ENCODE data around the gene DEFB114.

GRCh38 chr6:49980898-49981297 is 16.9 kb upstream of the DEFB114 start:
- TF ChIP-seq POLR2AphosphoS5 (IDR thresholded peaks at IDR 0.05) (no peak), POLR2A (IDR thresholded peaks at IDR 0.05) (no peak)
- TF ChIP-seq, protein P1, sequence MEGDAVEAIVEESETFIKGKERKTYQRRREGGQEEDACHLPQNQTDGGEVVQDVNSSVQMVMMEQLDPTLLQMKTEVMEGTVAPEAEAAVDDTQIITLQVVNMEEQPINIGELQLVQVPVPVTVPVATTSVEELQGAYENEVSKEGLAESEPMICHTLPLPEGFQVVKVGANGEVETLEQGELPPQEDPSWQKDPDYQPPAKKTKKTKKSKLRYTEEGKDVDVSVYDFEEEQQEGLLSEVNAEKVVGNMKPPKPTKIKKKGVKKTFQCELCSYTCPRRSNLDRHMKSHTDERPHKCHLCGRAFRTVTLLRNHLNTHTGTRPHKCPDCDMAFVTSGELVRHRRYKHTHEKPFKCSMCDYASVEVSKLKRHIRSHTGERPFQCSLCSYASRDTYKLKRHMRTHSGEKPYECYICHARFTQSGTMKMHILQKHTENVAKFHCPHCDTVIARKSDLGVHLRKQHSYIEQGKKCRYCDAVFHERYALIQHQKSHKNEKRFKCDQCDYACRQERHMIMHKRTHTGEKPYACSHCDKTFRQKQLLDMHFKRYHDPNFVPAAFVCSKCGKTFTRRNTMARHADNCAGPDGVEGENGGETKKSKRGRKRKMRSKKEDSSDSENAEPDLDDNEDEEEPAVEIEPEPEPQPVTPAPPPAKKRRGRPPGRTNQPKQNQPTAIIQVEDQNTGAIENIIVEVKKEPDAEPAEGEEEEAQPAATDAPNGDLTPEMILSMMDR (IDR thresholded peaks at IDR 0.05) = no peak

Measured in gastroesophageal sphincter (tissue), 3 donors.